Measurements from ENCODE around the gene ASPSCR1. TPM values are rescaled to one million over a fixed set of nuclear protein-coding genes. Genes with fewer than 3 reads are reported as not detected.

The ASPSCR1 gene
- total and polyA plus RNA-seq, 2 of the 13 experiments (the other 11 are each of a cell fraction or from before 2014, with no cell fraction given) = 274 to 314 TPM

- TF ChIP-seq ZNF777 (CRISPR knock-in tag; IDR thresholded peaks at IDR 0.05) (peak; percentile 47; the same call in 1 of the 2 replicates), ELF1 (CRISPR knock-in tag; IDR thresholded peaks at IDR 0.05) (no peak; the same call in 1 of the 2 replicates), KDM2A (CRISPR knock-in tag; IDR thresholded peaks at IDR 0.05; ENCODE audit: borderline replicate concordance, low read depth) (peak; percentile 59; the same call in 1 of the 2 replicates), TOPORS (CRISPR knock-in tag; IDR thresholded peaks at IDR 0.05) (0 out of 2 replicates have a peak, but pooled peaks have one; percentile 13), AGO2 (optimal IDR thresholded peaks at IDR 0.05; ENCODE audit: low read depth, low read length) (peak; percentile 100), HNRNPH1 (optimal IDR thresholded peaks at IDR 0.05; ENCODE audit: low read depth, low read length) (peak; percentile 34), SRF (IDR thresholded peaks at IDR 0.05; ENCODE audit: low read depth, low read length) (no peak), MTF2 (CRISPR knock-in tag; IDR thresholded peaks at IDR 0.05; ENCODE audit: borderline replicate concordance) (no peak), ZNF296 (CRISPR knock-in tag; conservative IDR thresholded peaks at IDR 0.05) (peak; percentile 34; the same call in 1 of the 2 replicates), ARNTL (CRISPR knock-in tag; IDR thresholded peaks at IDR 0.05) (peak; percentile 57; the same call in 1 of the 2 replicates), SRSF1 (optimal IDR thresholded peaks at IDR 0.05; ENCODE audit: low read depth, low read length) (peak; percentile 100), ZNF709 (CRISPR knock-in tag; IDR thresholded peaks at IDR 0.05) (no peak), ZBTB42 (CRISPR knock-in tag; IDR thresholded peaks at IDR 0.05) (peak; percentile 35), CENPBD1 (CRISPR knock-in tag; IDR thresholded peaks at IDR 0.05; ENCODE audit: borderline replicate concordance, low read depth) (no peak; the same call in 1 of the 2 replicates), SRY (CRISPR knock-in tag; IDR thresholded peaks at IDR 0.05) (peak; percentile 71; the same call in 1 of the 2 replicates), ZNF33A (CRISPR knock-in tag; IDR thresholded peaks at IDR 0.05; ENCODE audit: borderline replicate concordance) (peak; percentile 94; the same call in 1 of the 2 replicates), MTF1 (CRISPR knock-in tag; IDR thresholded peaks at IDR 0.05) (0 out of 2 replicates have a peak, but pooled peaks have one; percentile 49), ZNF616 (CRISPR knock-in tag; IDR thresholded peaks at IDR 0.05; ENCODE audit: low read depth) (no peak), ZBTB44 (CRISPR knock-in tag; IDR thresholded peaks at IDR 0.05) (no peak), SIN3B (IDR thresholded peaks at IDR 0.05; ENCODE audit: low read length) (no peak), ZBTB1 (CRISPR knock-in tag; IDR thresholded peaks at IDR 0.05; ENCODE audit: borderline replicate concordance) (no peak), MBD4 (IDR thresholded peaks at IDR 0.05; ENCODE audit: borderline replicate concordance, low read length) (no peak), ZNF672 (CRISPR knock-in tag; IDR thresholded peaks at IDR 0.05) (peak; percentile 44; the same call in 1 of the 2 replicates), MIER2 (CRISPR knock-in tag; IDR thresholded peaks at IDR 0.05) (0 out of 2 replicates have a peak, but pooled peaks have one; percentile 4), ZNF33B (CRISPR knock-in tag; IDR thresholded peaks at IDR 0.05) (no peak), GMEB2 (CRISPR knock-in tag; IDR thresholded peaks at IDR 0.05; ENCODE audit: low read depth) (no peak), ZNF367 (CRISPR knock-in tag; IDR thresholded peaks at IDR 0.05; ENCODE audit: borderline replicate concordance) (peak; percentile 66; the same call in 1 of the 2 replicates), FOXA3 (CRISPR knock-in tag; IDR thresholded peaks at IDR 0.05) (peak; percentile 82)
These were observed 17.4 kb downstream of the ASPSCR1 start (continued) for GRCh38 chr17:81994593-81995462.
